Activated CD4-positive, alpha-beta T cell treated with anti-CD3 and anti-CD28 coated beads, Interleukin-2, amount 50 U/mL, for 4 hours (primary cell): ENCODE results near the gene CAMK1D.
"Not testable (repeated sequence)": the region's sequence is repeated elsewhere in the genome, so short reads cannot be mapped to it uniquely, and the experiment has no call there.

Source experiments
- DNase-seq, 2 experiments: peaks; one replicate each; pipeline ENCODE4 v3.0.0-alpha.2; 2020

Gene CAMK1D

GRCh38 chr10:12431151-12432101 is 82.1 kb downstream of the CAMK1D start:
- no peak for DNase-seq

DNA sequence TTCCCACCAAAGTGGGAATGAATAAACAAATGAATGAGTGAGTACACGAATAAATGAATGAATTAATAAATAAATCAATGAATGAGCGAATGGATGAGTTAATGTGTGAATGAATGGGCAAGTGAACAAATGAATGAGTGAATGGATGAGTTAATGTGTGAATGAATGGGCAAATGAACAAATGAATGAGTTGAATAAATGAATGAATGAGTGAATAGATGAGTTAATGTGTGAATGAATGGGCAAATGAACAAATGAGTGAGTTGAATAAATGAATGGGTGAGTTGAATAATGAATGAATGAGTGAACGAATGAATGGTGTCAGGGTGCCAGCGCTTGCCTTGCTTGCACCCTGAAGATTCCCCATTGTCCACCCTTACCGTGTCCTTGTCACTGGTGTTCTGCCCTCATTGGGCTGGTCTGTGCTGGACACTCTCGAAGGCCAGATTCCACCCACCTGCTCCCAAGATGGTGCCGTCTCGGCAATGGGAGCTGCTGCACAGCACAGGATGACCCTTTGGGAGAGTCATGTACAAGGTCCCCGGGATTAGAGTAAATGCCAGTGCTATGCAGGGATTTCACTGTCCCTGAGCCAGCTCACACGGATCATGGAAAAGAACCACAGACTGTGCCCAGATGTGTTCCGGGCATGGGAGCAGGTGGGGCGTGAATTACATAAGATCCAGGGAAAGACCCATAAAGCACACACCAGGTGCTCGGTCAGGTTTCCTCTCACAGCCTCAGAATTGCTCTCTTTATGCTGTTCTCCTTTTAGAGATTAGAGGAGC is 83.2 kb downstream of the CAMK1D start:
- no peak for DNase-seq

DNA sequence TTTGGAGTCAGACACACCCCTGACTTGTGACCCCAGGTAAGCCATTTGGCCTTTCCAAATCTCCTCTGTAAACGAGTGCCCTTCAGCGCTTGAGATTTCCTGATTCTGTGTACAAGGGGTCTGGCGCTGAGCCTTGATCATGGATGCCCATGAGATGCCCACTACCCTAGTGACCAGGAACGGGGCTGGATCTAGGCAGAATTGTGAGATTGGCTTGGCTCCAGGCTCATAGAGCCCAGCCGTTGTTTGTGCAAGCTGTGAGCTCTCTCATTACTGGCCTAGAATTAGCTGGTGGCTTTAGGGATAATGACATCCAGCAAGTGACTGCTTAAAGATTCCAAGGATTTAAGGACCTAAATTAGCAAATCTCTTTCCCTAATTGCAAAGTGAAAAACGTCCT is 84.9 kb downstream of the CAMK1D start:
- no peak for DNase-seq

DNA sequence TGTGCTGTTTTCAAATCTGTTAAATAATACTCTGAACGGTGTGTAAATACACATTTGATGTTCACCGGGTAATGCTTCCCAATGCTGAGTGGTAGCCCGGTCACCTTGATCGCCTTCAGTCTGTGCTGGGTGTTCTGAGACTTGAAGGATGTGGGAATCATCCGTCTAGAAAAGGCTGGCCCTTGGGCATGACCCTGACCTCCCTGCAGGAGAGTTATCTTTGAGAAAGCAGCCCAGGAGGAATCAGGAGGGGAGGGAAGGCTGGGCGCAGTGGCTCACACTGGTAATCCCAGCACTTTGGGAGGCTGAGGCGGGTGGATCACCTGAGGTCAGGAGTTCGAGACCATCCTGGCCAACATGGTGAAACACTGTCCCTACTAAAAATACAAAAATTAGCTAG is 85.3 kb downstream of the CAMK1D start:
- not testable (repeated sequence) for DNase-seq

- no peak for DNase-seq
Measured at GRCh38 chr10:12435348-12435747, 86.0 kb downstream of the CAMK1D start.

DNA sequence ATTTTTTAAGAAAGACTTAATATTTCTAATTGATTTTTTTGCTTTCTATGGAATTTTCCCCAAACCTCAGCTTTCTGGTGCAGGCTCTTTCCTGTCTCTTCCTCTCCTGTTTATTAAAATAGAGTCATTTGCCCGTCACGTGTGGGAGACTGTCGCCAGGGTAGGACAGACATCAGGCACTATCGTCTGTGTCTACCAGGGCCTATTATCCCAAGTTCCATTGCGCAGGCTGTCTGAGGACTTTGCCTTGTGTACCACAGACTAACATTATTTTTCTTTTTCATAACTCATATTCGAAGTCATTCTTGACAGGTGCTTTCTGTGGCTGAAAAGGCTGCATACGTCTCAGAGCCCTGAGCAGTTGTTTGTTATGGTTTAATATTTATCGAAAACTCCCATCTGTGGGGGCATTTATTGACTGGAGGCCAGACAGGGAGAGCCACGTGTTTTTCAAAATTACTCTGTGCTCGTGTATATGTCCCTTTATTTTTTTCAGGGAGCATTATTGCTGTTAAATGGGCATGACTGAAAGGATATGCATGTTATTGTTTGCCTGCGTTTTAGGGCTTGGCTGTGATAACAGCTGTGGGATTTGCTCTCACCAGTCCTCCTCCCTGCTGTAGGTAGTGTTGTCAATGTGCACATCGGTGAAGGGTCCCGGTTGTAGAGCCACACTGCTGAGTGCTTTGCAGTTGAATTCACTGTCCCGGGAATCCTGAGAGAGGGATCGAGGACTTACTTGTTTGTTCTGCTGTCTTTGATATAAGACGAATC is 89.8 kb downstream of the CAMK1D start:
- no peak for DNase-seq

DNA sequence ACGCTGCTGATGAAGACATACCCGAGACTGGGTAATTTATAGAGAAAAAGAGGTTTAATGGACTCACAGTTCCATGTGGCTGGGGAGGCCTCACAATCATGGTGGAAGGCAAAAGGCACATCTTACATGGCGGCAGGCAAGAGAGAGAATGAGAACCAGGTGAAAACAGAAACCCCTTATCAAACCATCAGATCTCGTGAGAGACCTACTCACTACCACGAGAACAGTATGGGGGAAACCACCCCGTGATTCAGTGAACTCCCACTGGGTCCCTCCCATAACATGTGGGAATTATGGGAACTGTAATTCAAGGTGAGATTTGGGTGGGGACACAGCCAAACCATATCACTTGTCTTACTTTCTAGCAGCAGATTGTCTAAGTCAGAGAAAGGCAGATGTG is 90.4 kb downstream of the CAMK1D start:
- not testable (repeated sequence) for DNase-seq

DNA sequence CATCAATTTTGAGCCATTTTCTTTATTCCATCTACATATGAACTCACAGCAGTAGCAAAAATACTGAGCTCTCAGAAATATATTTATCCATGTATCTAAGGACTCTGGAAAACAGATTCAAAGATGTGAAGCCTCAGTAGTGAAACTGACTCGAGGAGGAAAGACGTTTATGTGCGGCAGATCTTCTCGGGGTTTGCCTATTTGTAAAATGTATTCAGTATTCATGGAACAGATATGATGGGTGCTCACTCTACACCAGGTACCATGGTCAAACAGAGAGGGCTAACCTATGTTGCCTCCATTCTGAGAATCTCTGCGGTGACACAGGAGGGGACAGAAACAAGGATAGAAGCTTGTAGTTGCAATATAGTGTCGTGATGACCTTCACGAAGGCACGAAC is 93.7 kb downstream of the CAMK1D start:
- no peak for DNase-seq

- no peak for DNase-seq
Measured at GRCh38 chr10:12444981-12445700, 95.8 kb downstream of the CAMK1D start.

- no peak for DNase-seq
Measured at GRCh38 chr10:12445701-12446334, 96.5 kb downstream of the CAMK1D start.

- DNase-seq = no peak
Measured at GRCh38 chr10:12448340-12448728, 99.0 kb downstream of the CAMK1D start.

- peak; percentile 65 to 69 for DNase-seq
Measured at GRCh38 chr10:12448729-12449391, 99.5 kb downstream of the CAMK1D start.

DNA sequence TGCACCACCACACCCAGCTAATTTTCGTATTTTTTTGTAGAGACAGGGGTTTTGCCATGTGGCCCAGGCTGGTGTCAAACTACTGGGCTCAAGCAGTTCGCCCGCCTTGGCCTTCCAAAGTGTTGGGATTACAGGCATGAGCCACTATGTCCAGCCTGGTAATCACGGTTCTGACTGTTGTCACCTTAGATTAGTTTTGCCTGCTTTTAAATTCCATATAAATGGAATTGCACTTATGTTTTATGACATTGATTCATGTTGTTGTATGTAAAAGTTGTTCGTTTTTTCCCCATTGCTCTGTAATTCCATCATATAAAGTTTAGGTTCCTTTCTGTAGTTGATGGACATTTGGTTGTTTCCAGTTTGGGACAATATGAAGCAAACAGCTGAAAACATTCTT is 106.0 kb downstream of the CAMK1D start:
- no peak for DNase-seq

- DNase-seq = no peak
Measured at GRCh38 chr10:12455766-12456165, 106.4 kb downstream of the CAMK1D start.

- no peak for DNase-seq
Measured at GRCh38 chr10:12459340-12459739, 110.0 kb downstream of the CAMK1D start.

- DNase-seq = no peak
Measured at GRCh38 chr10:12459762-12460161, 110.4 kb downstream of the CAMK1D start.

- DNase-seq = no peak
Measured at GRCh38 chr10:12463459-12463838, 114.1 kb downstream of the CAMK1D start.

GRCh38 chr10:12465385-12466136 is 116.2 kb downstream of the CAMK1D start:
- DNase-seq = no peak

DNA sequence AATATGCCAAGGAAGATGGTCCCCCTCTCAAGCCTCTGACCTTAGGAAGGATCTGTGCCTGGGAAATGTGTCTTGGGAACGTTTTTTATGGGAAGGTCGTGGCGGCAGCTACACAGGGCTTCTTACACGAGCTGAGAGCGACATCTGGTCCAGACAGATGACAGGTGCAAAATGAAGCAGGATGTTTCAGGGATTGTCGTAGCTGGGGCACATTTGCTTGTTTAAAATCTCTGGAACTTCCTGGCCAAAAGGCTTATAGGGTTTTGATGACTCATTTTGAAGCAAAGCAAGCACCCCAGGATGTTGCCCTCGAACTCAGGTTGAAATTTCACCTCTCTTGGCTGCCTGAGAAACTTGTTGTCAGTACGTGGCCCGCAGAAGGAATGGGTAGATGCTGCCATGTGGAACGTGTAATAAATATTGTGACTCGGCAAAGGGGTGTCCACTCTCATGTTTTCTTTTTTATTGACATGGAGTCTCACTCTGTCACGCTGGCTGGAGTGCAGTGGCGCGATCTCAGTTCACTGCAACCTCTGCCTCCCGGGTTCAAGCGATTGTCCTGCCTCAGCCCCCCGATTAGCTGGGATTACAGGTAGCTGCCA is 117.5 kb downstream of the CAMK1D start:
- DNase-seq = no peak

DNA sequence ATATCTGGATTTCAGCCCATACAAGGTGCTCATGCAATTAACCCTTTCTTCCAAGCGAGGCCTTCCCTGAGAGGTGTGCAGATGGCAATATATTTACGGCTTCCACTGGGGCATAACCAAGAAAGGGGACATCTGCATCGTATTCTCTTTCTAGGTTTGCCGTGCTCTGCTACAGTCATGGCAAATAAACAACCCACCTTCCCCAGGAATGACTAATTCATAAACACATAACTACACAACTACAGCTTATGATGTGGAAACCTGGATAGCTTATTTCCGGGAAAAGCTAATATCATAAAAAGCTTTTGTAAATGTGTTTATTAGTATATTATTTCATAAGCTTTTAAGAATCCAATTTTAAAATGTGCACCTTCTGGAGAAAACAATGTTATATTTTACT is 120.0 kb downstream of the CAMK1D start:
- no peak for DNase-seq
